Bronchial epithelial cell (primary cell): ENCODE data around the gene CNIH2. TPM values are rescaled to one million over a fixed set of nuclear protein-coding genes. Genes with fewer than 3 reads are reported as not detected.
A peak's percentile ranks its signal among the peaks of the same experiment; 100 is the strongest.

ENCODE experiments used
- DNase-seq: peaks from one replicate; pipeline ENCODE4 v3.0.0-alpha.2; 2010; ENCODE audit warnings: low read depth
- FAIRE-seq: peaks from 2 replicates; lab custom pipeline; 2011; peaks lifted over from hg19 to GRCh38; lab: Jason Lieb, UNC
- H3K27me3 ChIP-seq: 2 replicates; pipeline ENCODE4 v1.5.1; 2011; ENCODE audit warnings: low read length; ENCODE audit not compliant: control insufficient read depth, insufficient read depth
- H3K36me3 ChIP-seq: 2 replicates; pipeline ENCODE4 v1.5.1; 2011; ENCODE audit warnings: low read length; ENCODE audit not compliant: control insufficient read depth, insufficient read depth
- H3K4me3 ChIP-seq: 2 replicates; pipeline ENCODE4 v1.5.1; 2011; ENCODE audit warnings: mild to moderate bottlenecking, low read depth, low read length, control low read depth
- CTCF ChIP-seq: IDR thresholded peaks from 2 replicates; pipeline ENCODE4 v1.5.1; 2011; ENCODE audit warnings: mild to moderate bottlenecking, moderate library complexity, low read length, control low read depth, inconsistent platforms; ENCODE audit not compliant: insufficient read depth, severe bottlenecking
- total RNA-seq: library from RNA; depleted of rRNA; stranded (reverse); fragments of >200 nt; gene quantifications from 2 replicates; pipeline ENCODE4 v1.2.1, GENCODE V29; 2014

Gene CNIH2
- total RNA-seq, 1 donor from 2014 or later = not detected

GRCh38 chr11:66326261-66327111 lies 48.5 kb downstream of the CNIH2 start:
- FAIRE-seq (no peak), DNase-seq (no peak)
- H3K36me3 ChIP-seq = peaks cover under 1% of the 10 kb centered on the region
- no peaks in the 10 kb centered on the region for H3K27me3 ChIP-seq
- no peak for TF ChIP-seq CTCF
- no peak overlapping the region for H3K4me3 ChIP-seq

- Histone ChIP-seq H3K36me3 (peaks cover 10% of the 10 kb centered on the region), H3K27me3 (no peaks in the 10 kb centered on the region), H3K4me3 (no peak overlapping the region)
- DNase-seq (peak; percentile 38), FAIRE-seq (peak; percentile 94)
- TF ChIP-seq CTCF = no peak
Observed at GRCh38 chr11:66327171-66328030, 49.4 kb downstream of the CNIH2 start.

- peak; percentile 40 for DNase-seq
- H3K27me3 ChIP-seq = no peaks in the 10 kb centered on the region
- no peak overlapping the region for H3K4me3 ChIP-seq
- peaks cover 16% of the 10 kb centered on the region for H3K36me3 ChIP-seq
- FAIRE-seq = no peak
- TF ChIP-seq CTCF = no peak
Observed at GRCh38 chr11:66328031-66328301, 50.0 kb downstream of the CNIH2 start.

GRCh38 chr11:66328302-66329144 lies 50.5 kb downstream of the CNIH2 start:
- Histone ChIP-seq H3K4me3 (no peak overlapping the region), H3K36me3 (peaks cover 21% of the 10 kb centered on the region), H3K27me3 (no peaks in the 10 kb centered on the region)
- TF ChIP-seq CTCF = peak; percentile 90
- peak; percentile 55 for DNase-seq
- peak; percentile 64 for FAIRE-seq

- H3K36me3 ChIP-seq = peaks cover 26% of the 10 kb centered on the region
- FAIRE-seq = no peak
- no peak for TF ChIP-seq CTCF
- no peaks in the 10 kb centered on the region for H3K27me3 ChIP-seq
- DNase-seq = no peak
- H3K4me3 ChIP-seq = no peak overlapping the region
Observed at GRCh38 chr11:66329165-66329673, 51.2 kb downstream of the CNIH2 start.
